ENCODE results near the gene R3HDM4. TPM values are rescaled to one million over a fixed set of nuclear protein-coding genes. Genes with fewer than 3 reads are reported as not detected.
A peak's percentile ranks its signal among the peaks of the same experiment; 100 is the strongest.

R3HDM4 gene
- total and polyA plus RNA-seq, 9 of the 15 experiments (the other 6 are each of a cell fraction or from before 2014, with no cell fraction given) = 3.2 to 154 (median 59.0) TPM

- TF ChIP-seq ARID3A (IDR thresholded peaks at IDR 0.05; ENCODE audit: borderline replicate concordance, low read depth, low read length) (no peak), GMEB1 (CRISPR knock-in tag; IDR thresholded peaks at IDR 0.05) (0 out of 2 replicates have a peak, but pooled peaks have one; percentile 43), HMGXB4 (CRISPR knock-in tag; IDR thresholded peaks at IDR 0.05) (peak; percentile 49; the same call in 1 of the 2 replicates), ZBTB12 (CRISPR knock-in tag; IDR thresholded peaks at IDR 0.05) (peak; percentile 48; the same call in 1 of the 2 replicates), ZNF561 (CRISPR knock-in tag; conservative IDR thresholded peaks at IDR 0.05) (no peak), NUFIP1 (IDR thresholded peaks at IDR 0.05; ENCODE audit: partially characterized antibody) (no peak), ETV6 (IDR thresholded peaks at IDR 0.05; ENCODE audit: borderline replicate concordance in 1 of 2, low read depth in 2 of 2, low read length in 1 of 2) (no peak), ETV6 (CRISPR knock-in tag; IDR thresholded peaks at IDR 0.05; ENCODE audit: borderline replicate concordance) (no peak), RREB1 (CRISPR knock-in tag; IDR thresholded peaks at IDR 0.05) (peak; percentile 86; the same call in 1 of the 2 replicates), ILF3 (IDR thresholded peaks at IDR 0.05; ENCODE audit: borderline replicate concordance) (no peak; the same call in 1 of the 2 replicates), ELK1 (CRISPR knock-in tag; IDR thresholded peaks at IDR 0.05) (no peak), EHMT2 (IDR thresholded peaks at IDR 0.05) (no peak), XRCC5 (IDR thresholded peaks at IDR 0.05; ENCODE audit: low read depth, low read length) (no peak; the same call in 1 of the 2 replicates), RBM25 (IDR thresholded peaks at IDR 0.05; ENCODE audit: low read depth, low read length, severe bottlenecking) (peak; percentile 89)
Measured at GRCh38 chr19:925087-925525, 12.1 kb upstream of the R3HDM4 start (continued).

Data from K562 (cell line).